Dermis blood vessel endothelial cell (primary cell): ENCODE results near the gene PCGF3. TPM values are rescaled to one million over a fixed set of nuclear protein-coding genes. Genes with fewer than 3 reads are reported as not detected.
"Not testable (repeated sequence)": the region's sequence is repeated elsewhere in the genome, so short reads cannot be mapped to it uniquely, and the experiment has no call there.

Source experiments
- DNase-seq: peaks from one replicate; pipeline ENCODE4 v3.0.0; 2010
- total RNA-seq: library from RNA; depleted of rRNA; stranded (reverse); fragments of >200 nt; gene quantifications from 2 replicates; pipeline ENCODE4 v1.2.3, GENCODE V29; 2014

Gene PCGF3
- total RNA-seq, 1 donor from 2014 or later: 64.3 TPM

DNA sequence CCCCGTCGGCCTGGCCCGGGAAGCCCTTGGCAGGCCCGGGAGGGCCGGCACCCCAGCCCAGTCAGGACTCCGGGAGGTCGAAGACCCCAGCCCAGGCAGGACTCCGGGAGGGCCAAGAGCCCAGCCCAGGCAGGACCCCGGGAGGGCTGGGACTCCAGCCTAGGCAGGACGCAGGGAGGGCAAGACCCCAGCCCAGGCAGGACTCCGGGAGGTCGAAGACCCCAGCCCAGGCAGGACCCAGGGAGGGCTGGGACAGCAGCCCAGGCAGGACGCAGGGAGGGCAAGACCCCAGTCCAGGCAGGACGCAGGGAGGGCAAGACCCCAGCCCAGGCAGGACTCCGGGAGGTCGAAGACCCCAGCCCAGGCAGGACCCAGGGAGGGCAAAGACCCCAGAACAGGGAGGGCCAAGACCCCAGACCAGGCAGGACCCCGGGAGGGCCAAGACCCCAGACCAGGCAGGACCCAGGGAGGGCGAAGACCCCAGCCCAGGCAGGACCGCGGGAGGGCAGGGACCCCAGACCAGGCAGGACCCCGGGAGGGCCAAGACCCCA, 526 bp downstream of the PCGF3 start:
- DNase-seq: not testable (repeated sequence)

- no peak for DNase-seq
Measured at GRCh38 chr4:706834-707598, 1.4 kb downstream of the PCGF3 start.

GRCh38 chr4:707929-708630, 2.4 kb downstream of the PCGF3 start:
- DNase-seq: no peak

- DNase-seq: no peak
Measured at GRCh38 chr4:708631-708933, 3.0 kb downstream of the PCGF3 start.

DNA sequence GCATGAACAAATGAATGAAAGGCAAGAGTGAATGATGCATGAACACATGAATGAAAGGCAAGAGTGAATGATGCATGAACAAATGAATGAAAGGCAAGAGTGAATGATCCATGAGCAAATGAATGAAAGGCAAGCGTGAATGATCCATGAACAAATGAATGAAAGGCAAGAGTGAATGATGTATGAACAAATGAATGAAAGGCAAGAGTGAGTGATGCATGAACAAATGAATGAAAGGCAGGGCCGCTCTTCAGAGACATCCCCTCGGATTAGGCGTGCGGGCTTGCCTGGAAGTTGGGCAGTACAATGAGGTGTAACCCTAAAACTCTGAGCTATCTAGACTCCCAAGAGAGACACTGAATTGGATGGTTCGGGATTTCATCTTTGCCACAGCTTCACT, 3.7 kb downstream of the PCGF3 start:
- no peak for DNase-seq

- no peak for DNase-seq
Measured at GRCh38 chr4:710116-710515, 4.5 kb downstream of the PCGF3 start.

- DNase-seq: no peak
Measured at GRCh38 chr4:710916-711315, 5.3 kb downstream of the PCGF3 start.

DNA sequence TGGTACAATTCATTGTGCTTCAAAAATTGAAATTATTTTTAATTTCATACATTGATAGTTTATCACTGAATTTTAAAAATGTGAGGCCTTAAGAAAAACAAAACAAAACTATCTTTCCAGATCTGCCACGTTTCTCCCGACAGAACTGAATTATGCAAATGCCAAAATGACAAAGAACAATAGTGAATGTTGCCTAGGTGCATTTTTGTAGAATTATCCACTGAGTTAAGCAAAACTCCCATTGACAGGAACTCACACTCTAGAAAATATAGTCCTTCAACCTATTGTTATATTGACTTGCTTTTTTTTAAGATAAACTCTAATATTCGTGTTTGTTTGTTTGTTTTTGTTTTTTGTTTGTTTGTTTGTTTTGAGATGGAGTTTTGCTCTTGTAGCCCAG, 6.5 kb downstream of the PCGF3 start:
- no peak for DNase-seq

DNA sequence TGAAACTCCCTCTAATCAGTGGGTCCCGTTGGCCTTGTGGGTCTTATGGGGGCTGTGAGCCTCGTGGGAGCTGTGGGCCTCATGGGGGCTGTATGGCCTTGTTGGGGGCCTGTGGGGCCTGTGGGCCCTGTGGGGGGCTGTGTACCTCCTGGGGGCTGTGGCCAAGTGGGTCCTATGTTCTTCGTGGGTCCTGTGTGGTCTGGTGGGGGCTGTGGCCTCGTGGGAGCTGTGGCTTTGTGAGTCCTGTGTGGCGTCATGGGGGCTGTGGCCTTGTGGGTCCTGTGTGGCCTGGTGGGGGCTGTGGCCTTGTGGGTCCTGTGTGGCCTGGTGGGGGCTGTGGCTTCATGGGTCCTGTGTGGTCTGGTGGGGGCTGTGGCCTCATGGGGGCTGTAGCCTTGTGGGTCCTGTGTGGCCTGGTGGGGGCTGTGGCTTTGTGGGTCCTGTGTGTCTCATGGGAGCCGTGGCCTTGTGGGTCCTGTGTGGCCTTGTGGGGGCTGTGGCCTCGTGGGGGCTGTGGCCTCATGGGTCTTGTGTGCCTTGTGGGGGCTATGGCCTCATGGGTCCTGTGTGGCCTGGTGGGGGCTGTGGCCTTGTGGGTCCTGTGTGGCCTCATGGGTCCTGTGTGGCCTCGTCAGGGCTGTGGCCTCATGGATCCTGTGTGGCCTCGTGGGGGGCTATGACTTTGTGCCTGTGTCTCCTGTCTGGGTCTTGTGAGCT, 7.4 kb downstream of the PCGF3 start:
- no peak for DNase-seq

- DNase-seq: no peak
Measured at GRCh38 chr4:714087-714486, 8.5 kb downstream of the PCGF3 start.

GRCh38 chr4:717601-718320, 12.1 kb downstream of the PCGF3 start:
- DNase-seq: no peak

GRCh38 chr4:718460-718859, 12.8 kb downstream of the PCGF3 start:
- DNase-seq: no peak

DNA sequence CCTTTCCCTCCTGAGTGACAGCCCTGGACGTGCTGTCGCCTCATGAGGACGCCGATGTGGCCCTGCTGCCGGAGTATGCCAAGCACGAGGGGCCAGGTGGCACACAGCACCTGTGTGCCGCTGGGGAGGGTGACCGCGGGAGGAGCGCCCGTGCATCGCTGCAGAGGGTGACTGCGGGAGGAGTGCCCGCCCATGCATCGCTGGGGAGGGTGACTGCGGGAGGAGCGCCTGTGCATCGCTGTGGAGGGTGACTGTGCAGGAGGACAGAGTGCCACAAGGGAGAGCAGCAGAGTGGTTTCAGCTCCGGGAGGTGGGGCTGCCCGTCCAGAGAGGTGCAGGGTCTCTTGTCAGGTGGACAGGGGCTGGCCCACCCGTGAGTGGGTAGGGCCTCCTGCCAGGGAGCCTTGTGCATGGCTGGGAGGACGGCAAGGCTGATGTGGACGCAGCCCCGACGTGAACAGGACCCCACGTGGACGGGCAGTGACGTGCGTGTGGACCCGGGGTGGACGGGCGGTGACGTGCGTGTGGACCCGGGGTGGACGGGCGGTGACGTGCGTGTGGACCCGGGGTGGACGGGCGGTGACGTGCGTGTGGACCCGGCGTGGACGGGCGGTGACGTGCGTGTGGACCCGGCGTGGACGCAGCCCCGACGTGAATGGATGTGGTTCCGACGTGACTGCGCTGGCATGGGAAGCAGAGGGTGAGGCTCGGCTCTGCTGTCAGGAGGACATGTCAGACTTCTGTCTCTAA, 14.7 kb downstream of the PCGF3 start:
- DNase-seq: no peak

DNA sequence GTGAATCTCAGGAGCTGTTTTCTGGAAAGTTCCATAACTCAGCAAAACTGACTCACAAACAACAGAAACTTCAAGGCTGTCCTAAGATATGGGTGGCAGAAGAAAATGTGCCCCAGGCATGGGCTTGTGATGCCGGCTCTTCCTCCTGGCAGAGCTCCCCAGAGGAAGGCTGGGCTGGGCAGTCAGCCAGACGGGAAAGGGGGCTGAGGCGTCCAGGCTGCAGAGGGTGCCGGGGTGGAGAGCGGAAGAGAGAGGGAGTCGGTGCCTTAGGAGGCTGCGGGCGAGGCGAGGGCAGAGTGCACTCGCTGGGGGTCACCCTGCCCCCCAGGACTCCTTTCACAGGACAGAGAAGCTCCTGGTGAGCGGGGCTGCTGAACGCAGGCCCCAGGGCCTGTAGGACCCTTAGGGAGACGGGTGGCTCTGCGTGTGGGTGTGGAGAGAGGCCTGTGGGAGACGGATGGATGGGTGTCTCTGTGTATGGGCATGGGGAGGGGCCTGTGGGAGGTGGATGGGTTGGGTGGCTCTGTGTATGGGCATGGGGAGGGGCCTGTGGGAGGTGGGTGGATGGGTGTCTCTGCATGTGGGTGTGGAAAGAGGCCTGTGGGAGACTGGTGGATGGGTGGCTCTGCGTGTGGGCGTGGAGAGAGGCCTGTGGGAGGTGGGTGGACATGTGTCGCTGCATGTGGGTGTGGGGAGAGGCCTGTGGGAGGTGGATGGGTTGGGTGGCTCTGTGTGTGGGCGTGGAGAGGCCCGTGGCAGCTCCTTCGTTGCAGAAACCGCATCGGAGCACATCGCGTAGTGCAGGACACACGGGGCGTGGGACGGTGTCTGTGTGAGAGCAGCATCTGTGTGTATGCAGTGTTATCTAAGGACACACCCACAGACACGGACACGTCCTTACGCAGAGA, 15.9 kb downstream of the PCGF3 start:
- DNase-seq: peak; percentile 23

DNA sequence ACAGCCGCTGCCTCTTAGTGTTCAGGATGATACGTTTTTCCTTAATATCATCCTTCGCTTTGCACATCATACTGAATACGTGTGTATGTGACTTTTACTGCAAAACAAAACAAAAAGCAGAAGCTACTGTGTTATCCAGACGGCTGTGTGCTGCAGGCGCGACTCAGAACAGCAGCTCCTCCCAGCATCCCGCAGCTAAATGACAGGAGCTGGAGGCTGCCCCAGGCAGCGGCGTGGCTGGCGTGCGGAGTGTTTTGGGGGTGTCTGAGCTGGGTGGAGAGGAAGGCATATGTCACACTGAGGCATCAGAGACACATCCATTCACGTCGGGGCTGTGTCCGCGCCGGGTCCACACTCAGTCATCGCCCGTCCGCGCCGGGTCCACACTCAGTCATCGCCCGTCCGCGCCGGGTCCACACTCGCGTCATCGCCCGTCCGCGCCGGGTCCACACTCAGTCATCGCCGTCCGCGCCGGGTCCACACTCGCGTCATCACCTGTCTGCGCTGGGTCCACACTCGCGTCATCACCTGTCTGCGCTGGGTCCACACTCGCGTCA, 16.6 kb downstream of the PCGF3 start:
- DNase-seq: no peak

DNA sequence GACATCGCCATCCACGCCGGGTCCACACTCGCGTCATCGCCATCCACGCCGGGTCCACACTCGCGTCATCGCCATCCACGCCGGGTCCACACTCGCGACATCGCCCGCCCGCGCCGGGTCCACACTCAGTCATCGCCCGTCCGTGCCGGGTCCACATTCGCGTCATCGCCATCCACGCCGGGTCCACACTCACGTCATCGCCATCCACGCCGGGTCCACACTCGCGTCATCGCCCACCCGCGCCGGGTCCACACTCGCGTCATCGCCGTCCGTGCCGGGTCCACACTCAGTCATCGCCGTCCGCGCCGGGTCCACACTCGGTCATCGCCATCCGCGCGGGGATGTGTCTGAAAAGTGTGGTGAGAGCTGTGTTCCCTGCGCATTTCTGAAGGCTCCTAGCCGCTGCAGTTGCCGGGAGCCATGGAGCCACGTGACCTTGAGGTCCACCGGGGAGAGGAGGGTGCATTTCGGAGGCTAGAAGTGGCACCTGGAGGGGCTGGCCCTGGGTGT, 17.3 kb downstream of the PCGF3 start:
- DNase-seq: no peak

GRCh38 chr4:723751-724530, 18.3 kb downstream of the PCGF3 start:
- DNase-seq: no peak

DNA sequence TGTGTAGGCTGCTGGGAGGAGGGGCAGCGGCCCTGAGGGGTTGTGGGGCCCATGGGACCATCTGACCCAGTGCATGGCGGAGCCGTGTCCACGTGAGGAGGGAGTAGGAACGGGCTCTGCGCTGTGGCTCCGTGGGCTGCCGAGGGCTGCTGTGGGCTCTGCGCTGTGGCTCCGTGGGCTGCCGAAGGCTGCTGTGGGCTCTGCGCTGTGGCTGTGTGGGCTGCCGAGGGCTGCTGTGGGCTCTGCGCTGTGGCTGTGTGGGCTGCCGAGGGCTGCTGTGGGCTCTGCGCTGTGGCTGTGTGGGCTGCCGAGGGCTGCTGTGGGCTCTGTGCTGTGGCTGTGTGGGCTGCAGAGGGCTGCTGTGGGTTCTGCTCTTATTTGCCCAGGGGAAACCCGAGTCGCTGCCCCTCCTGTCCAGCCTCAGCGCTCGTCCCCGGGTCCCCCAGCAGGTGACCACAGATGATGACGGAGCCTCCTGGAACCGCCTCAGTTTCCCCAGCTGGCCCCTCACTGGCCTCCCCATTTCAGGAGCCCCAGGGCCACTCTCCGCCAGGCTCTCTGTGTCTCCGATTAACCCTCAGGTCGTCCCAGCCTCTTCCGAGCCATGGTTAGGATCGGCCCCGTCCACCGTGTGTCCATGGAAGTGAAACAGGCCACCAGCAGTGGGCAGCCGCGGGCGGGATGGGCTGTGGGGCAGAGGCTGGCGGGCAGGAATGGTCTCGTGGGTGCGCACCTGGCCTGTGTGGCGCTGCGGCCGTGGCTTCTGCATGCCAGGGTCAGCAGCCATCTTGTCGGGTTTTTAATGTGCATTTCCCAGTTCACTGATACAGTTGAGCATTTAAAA, 20.0 kb downstream of the PCGF3 start:
- DNase-seq: no peak
